ENCODE data around the gene IL1RAPL2. TPM values are rescaled to one million over a fixed set of nuclear protein-coding genes. Genes with fewer than 3 reads are reported as not detected.

Gene IL1RAPL2
- total and polyA plus RNA-seq, 2 donors (not counting 3 experiments of a cell fraction or from before 2014, with no cell fraction given) = not detected

DNA sequence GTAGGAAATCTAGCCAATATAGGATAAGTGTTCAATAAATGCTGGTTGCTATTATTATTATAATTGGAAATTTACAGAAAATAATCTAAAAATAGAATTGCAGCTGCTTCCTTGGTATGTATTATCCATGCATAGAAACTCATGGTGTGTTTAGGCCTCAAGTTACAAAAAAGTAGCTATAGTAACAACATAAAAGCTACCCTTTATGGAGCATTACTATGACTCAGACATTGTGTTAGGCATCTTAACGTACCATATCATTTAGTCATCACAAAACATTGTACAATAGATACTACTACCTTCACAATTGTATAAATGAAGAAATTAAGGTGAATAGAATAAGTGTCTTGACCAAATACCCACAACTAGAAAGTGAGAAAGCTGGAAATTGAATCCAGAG is 1129.5 kb downstream of the IL1RAPL2 start:
- ChIA-PET CTCF (no interaction called here), POLR2A (no interaction called here)
- Histone ChIP-seq H3K4me1 (ENCODE audit: control insufficient read depth, extremely low read depth, insufficient read depth, low read length) (no peaks in the 10 kb centered on the region), H3K36me3 (ENCODE audit: control insufficient read depth in 2 of 2, extremely low read depth in 1 of 2, insufficient read depth in 2 of 2, low read length in 2 of 2) (no peaks in the 10 kb centered on the region), H3K4me2 (ENCODE audit: insufficient read depth, low read length) (no peak overlapping the region), H3K79me2 (ENCODE audit: control insufficient read depth, insufficient read depth, low read length) (no peaks in the 10 kb centered on the region), H3K9me3 (replicated peaks; ENCODE audit: control insufficient read depth, insufficient read depth, low read length) (no peaks in the 10 kb centered on the region), H3K27me3 (ENCODE audit: control insufficient read depth in 2 of 2, insufficient read depth in 2 of 2, low read length in 2 of 2) (no peaks in the 10 kb centered on the region), H4K20me1 (replicated peaks; ENCODE audit: control insufficient read depth, extremely low read depth, insufficient read depth, low read length) (no peaks in the 10 kb centered on the region), H3K27ac (ENCODE audit: insufficient read depth, low read depth, low read length) (no peak overlapping the region), H3K9ac (replicated peaks; ENCODE audit: extremely low read depth, insufficient read depth, low read length) (no peak overlapping the region), H3K9me1 (replicated peaks; ENCODE audit: control insufficient read depth, extremely low read depth, insufficient read depth, low read length) (no peaks in the 10 kb centered on the region), H3K4me3 (replicated peaks in 1 of 3; ENCODE audit: insufficient read depth in 1 of 3, low read depth in 1 of 3, low read length in 3 of 3) (no peak overlapping the region), H2AFZ (ENCODE audit: low read depth, low read length) (no peak overlapping the region)
- BruUV-seq (replicated peaks) = no TSS peak
- DNase-seq (ENCODE audit: low read depth, low spot score) = no peak
- peak; percentile 59 for FAIRE-seq
- intact Hi-C loops (cut with micrococcal nuclease) = no loop called here
- dilution Hi-C loops (cut with MboI; ENCODE audit: extremely low pct_ligation_motif_present, low sequenced_read_pairs) = no loop called here
- no peak for TF ChIP-seq POLR2A (IDR thresholded peaks at IDR 0.05; ENCODE audit: low read depth, low read length)
- TF ChIP-seq, protein P1, sequence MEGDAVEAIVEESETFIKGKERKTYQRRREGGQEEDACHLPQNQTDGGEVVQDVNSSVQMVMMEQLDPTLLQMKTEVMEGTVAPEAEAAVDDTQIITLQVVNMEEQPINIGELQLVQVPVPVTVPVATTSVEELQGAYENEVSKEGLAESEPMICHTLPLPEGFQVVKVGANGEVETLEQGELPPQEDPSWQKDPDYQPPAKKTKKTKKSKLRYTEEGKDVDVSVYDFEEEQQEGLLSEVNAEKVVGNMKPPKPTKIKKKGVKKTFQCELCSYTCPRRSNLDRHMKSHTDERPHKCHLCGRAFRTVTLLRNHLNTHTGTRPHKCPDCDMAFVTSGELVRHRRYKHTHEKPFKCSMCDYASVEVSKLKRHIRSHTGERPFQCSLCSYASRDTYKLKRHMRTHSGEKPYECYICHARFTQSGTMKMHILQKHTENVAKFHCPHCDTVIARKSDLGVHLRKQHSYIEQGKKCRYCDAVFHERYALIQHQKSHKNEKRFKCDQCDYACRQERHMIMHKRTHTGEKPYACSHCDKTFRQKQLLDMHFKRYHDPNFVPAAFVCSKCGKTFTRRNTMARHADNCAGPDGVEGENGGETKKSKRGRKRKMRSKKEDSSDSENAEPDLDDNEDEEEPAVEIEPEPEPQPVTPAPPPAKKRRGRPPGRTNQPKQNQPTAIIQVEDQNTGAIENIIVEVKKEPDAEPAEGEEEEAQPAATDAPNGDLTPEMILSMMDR (IDR thresholded peaks at IDR 0.05; ENCODE audit: extremely low read depth in 1 of 2, insufficient read depth in 1 of 2, low read depth in 1 of 2, low read length in 2 of 2) = no peak
- TF ChIP-seq GATA2 (IDR thresholded peaks at IDR 0.05; ENCODE audit: insufficient read depth, insufficient read length, low read depth, low read length) = no peak
- TF ChIP-seq MYC (IDR thresholded peaks at IDR 0.05; ENCODE audit: low read depth, low read length) = no peak
- no peak for TF ChIP-seq JUN (IDR thresholded peaks at IDR 0.05; ENCODE audit: borderline replicate concordance, insufficient read depth, insufficient read length, low read depth)
- TF ChIP-seq FOS (IDR thresholded peaks at IDR 0.05; ENCODE audit: borderline replicate concordance, insufficient read depth, low read length) = no peak
- no peak for TF ChIP-seq EZH2 (IDR thresholded peaks at IDR 0.05; ENCODE audit: borderline replicate concordance, low read depth, low read length, severe bottlenecking)
- TF ChIP-seq, protein P2, sequence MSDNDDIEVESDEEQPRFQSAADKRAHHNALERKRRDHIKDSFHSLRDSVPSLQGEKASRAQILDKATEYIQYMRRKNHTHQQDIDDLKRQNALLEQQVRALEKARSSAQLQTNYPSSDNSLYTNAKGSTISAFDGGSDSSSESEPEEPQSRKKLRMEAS (IDR thresholded peaks at IDR 0.05; ENCODE audit: insufficient read depth, insufficient read length) = no peak
- TF ChIP-seq POLR2AphosphoS5 (IDR thresholded peaks at IDR 0.05; ENCODE audit: insufficient read depth, low read depth, low read length) = no peak
